GM21526 (cell line): ENCODE measurements around the gene KRT5.

Experiments used
- ATAC-seq: cut with Tn5 transposase; IDR thresholded peaks from one replicate; pipeline ENCODE4 v1.9.1; 2021; ENCODE audit warnings: moderate library complexity; ENCODE audit not compliant: unreplicated experiment, low FRiP score

KRT5 gene

DNA sequence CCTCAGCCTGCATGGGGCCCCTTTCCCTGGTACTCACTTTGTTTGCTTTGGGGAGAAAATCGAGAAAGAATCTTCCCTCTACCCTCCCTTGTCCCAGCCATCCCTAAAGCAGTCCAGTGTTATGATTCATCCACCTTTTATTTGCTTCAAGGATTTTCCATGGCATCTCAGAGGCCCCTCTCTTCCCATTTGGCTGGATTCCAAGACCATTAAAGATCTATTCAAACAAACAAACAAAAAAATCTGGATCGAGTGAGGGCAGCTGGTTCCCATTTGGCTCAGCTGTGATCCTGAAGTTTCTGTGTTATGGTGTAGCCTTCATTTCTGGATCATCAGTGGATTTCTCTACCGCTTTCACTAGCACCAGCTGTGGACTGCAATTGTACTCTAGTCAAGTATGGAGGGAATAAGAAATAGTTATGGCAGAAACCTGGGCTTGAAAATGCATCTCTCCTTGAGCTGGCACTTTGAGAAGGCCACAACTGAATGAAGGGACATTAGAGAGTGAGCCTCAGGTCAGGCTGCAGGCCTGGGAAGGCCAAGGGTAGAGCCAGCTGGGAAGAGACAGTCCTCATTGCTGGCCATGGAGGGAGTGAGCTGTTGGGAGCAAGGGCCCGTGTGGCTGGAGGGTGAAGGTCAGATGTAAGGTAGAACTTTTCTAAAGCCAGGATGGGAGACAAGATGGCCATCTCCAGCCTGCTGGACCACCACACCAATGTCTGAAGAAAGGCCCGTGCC is 19.1 kb upstream of the KRT5 start:
- ATAC-seq: no peak

DNA sequence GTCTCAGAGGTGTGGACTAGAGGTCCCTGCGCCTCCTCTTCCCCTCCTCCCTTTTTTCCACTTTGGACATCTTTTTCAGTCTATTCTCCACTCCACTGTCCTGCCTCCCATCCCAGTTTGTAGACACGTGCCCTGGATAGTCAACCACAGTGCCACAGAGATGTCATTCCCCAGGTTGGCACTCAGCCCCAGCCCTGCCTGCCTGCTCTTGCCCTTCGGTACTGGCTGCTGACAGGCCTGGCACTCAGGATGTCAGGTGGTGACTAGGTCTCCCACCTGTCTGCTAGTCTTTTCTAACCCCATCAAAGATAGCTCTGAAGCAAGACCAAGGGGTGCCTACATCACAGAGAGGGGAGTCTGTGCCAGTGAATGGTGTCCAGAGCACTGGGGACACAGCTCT is 16.9 kb upstream of the KRT5 start:
- ATAC-seq: no peak

GRCh38 chr12:52535574-52535973 is 15.4 kb upstream of the KRT5 start:
- ATAC-seq: no peak

- ATAC-seq: no peak
Measured at GRCh38 chr12:52534482-52534881, 14.3 kb upstream of the KRT5 start.

DNA sequence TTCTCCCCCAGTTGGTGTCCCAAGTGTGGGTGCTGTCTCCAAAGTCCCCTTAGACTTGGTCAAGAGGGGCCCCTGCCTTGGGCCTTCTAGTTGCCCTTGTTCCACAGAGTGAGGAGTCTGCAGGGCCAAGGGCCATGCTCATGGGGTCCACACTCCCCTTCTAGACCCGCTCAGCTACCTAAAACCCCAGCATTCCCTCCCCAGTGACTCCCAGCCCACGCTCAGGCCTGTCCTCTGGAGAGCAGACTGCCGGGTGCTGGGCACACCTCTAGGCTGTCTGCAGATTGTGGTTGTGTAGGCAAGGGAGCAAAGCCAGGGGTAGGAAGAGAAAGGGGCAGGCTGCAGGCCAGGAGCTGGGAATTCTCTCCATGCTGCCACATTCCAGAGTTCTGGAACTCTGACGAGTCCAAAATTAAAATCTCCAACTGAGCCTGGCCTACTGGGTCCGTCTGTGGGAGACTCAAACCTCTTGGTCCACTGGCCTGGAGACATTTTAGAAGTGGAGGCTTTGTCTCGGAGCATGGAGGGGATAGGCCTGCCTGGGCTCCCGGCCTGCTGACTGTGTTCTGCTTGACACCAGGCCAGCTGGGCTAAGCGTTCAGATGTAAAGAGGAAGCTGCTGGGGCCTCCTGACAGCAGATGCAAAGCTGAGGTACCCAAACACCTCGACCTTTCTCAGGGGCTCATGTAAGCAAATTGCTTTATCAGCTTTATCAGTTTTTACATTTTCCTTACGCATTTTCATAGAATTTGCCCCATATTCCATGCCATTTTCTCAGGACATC is 13.7 kb upstream of the KRT5 start:
- no peak for ATAC-seq

- no peak for ATAC-seq
Measured at GRCh38 chr12:52532636-52533035, 12.4 kb upstream of the KRT5 start.

- no peak for ATAC-seq
Measured at GRCh38 chr12:52531566-52532300, 11.5 kb upstream of the KRT5 start.

GRCh38 chr12:52530905-52531304 is 10.7 kb upstream of the KRT5 start:
- ATAC-seq: no peak

DNA sequence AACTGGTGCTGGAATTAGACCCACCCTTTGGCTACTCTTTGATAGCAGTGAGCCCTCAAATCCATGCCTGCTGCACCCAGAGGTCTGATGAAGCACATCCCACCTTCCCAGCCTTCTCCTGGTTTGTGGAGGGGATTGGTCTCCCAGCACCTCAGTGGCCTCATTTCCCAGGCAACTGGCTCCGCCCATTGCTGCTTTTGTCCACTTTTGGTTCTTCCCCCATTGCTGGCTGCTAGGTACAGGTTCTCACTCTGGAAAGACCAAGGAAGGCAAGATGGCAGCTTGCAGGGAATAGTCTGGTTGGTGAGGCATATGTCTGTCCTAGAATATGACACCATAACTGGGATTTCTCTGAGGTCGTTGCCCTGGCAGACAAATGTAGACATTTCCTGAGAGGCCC is 10.2 kb upstream of the KRT5 start:
- ATAC-seq: no peak

DNA sequence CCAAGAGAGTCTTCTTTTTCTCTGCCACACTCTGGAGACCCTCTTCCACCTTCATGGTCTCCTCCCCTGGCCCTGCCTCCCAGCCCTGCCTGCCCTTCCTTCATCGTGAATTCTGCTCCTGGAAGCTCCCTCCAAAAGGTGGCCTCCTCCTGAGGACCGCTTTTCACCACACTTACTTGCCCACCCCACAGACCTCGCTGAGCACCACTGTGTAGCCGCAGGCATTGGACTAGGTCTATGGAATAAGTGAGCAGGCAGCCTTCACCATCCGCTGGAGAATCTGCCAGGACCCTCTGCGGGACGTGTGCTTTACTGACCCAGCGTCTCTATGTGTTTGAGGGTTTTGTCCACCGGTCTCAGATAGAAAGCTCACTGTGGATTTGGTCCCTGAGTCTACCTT is 9.7 kb upstream of the KRT5 start:
- ATAC-seq: no peak

DNA sequence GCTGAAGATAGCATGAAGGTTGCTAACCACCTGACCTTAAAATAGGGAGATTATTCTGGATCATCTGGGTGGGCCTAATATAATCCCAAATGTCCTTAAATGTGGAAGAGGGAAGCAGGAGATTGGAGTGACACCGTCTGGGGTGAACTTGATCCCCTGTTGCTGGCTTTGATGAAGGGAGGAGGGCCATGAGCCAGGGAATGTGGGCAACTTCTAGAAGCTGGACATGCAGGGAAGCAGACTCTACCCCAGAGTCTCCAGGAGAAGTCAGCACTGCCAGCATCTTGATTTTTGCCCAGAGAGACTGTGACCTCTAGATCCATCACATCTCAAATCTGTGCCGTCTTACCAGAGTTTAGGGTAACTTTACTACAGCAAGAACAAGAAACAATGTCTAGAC is 9.2 kb upstream of the KRT5 start:
- ATAC-seq: no peak

GRCh38 chr12:52528641-52529143 is 8.5 kb upstream of the KRT5 start:
- ATAC-seq: no peak

GRCh38 chr12:52527121-52527800 is 7.1 kb upstream of the KRT5 start:
- ATAC-seq: no peak

- ATAC-seq: no peak
Measured at GRCh38 chr12:52526511-52526951, 6.3 kb upstream of the KRT5 start.

GRCh38 chr12:52525661-52526499 is 5.7 kb upstream of the KRT5 start:
- ATAC-seq: no peak

GRCh38 chr12:52524898-52525591 is 4.9 kb upstream of the KRT5 start:
- no peak for ATAC-seq

DNA sequence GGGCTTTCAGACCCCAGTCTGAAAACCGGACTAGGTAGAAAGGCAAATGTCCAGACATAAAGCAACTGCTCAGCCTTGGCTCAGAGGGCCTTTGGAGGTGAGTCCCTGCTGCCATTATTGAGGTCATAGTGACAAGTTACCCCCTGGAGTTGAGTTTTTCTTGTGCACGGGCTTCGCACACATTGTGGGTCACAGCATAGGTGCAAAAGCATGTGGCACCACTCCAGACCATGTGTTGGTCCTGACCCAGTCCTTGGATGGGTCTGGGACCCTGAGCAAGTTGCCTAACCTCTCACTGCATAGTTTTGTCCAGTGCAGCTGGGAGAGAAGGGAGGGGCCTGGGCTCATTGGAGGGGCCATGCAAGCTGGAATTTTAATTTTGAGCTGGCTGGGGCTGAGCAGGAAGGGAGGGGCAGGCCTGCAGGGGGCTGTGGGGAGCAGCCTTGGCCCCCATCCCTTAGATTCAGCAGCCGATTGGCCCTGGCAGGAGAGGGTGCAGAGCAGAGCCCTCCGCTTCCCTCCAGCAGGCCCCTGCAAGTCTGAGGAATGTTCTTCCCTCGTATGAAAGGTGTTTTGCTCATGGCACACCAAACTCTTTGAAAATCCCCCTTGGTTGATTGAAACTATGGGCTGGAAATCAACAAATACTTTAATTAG is 4.2 kb upstream of the KRT5 start:
- no peak for ATAC-seq

DNA sequence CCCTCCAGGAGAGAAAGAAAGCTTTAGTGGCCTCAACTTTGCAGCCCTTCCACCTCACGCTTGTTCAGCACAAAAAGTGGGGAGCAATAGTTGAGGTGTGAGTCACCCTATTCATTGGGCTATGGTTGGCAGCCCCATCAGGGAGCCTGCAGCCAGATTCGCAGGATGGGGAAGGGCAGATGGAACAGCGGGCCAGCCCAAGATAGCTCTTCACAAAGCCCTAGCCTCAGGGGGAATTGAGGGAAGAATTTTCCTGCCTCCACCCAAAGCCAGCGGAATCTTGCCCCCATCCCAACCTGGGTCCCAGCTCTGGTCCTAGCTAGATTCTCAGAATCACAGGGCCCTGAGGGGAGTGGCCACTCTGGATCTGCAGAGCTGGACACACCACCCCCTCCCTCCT is 3.6 kb upstream of the KRT5 start:
- no peak for ATAC-seq
